OCI-LY1 (cell line): ENCODE measurements around the gene TM2D3.

Experiments used
- EZH2 ChIP-seq: fragments of 200-600 bp; sonication (generic), shearing (Covaris generic); IDR thresholded peaks from 2 replicates; pipeline ENCODE4 v1.8.0; 2017; ENCODE audit warnings: borderline replicate concordance, mixed run types, mild to moderate bottlenecking, antibody characterized with exemption, low read length, moderate library complexity, mixed read lengths
- TF ChIP-seq, protein P1 (sequence below): fragments of 200-600 bp; sonication (generic), shearing (Covaris generic); IDR thresholded peaks from 2 replicates; pipeline ENCODE4 v1.5.1; 2017; ENCODE audit warnings: mild to moderate bottlenecking, antibody characterized with exemption, low read length, moderate library complexity, mixed read lengths

DNA sequence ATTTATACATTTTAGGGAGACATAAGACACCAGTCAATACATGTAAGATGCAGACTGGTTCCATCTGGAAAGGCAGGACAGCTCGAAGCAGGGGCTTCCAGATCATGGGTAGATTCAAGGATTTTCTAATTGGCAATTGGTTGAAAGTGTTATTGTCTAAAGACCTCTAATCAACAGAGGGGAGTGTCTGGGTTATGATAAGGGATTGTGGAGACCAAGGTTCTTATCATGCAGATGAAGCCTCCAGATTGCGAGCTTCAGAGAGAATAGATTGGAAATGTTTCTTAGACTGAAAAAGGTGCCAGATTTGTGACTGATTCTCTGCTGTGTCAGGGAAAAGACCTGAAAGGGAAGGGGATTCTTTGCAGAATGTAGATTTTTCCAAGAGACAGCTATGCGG lies 15.1 kb downstream of the TM2D3 start:
- no peak for TF ChIP-seq EZH2
- TF ChIP-seq, protein P1, sequence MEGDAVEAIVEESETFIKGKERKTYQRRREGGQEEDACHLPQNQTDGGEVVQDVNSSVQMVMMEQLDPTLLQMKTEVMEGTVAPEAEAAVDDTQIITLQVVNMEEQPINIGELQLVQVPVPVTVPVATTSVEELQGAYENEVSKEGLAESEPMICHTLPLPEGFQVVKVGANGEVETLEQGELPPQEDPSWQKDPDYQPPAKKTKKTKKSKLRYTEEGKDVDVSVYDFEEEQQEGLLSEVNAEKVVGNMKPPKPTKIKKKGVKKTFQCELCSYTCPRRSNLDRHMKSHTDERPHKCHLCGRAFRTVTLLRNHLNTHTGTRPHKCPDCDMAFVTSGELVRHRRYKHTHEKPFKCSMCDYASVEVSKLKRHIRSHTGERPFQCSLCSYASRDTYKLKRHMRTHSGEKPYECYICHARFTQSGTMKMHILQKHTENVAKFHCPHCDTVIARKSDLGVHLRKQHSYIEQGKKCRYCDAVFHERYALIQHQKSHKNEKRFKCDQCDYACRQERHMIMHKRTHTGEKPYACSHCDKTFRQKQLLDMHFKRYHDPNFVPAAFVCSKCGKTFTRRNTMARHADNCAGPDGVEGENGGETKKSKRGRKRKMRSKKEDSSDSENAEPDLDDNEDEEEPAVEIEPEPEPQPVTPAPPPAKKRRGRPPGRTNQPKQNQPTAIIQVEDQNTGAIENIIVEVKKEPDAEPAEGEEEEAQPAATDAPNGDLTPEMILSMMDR, result no peak
